ENCODE measurements around the gene ATP1B4. TPM values are rescaled to one million over a fixed set of nuclear protein-coding genes. Genes with fewer than 3 reads are reported as not detected.

The ATP1B4 gene
- total RNA-seq, 1 experiment from 2014 or later = not detected

GRCh38 chrX:120365320-120365719 is 3.4 kb downstream of the ATP1B4 start:
- peak; percentile 42 for TF ChIP-seq CTCF (IDR thresholded peaks at IDR 0.05; ENCODE audit: unreplicated experiment)
- intact Hi-C loops (cut with micrococcal nuclease) = loop anchor here (1.0 kb wide), 1 partner anchor 85 kb away; no protein-coding TSS in a partner anchor
- ChIA-PET CTCF (interaction anchor here (0.5 to 2.0 kb wide), 5 partner anchors 8 to 146 kb away, joined by 3 to 7 read pairs (median 4); no protein-coding TSS in a partner anchor), POLR2A (interaction anchor here (0.8 kb wide), 1 partner anchor 66 kb away, joined by 6 read pairs; no protein-coding TSS in a partner anchor)
- no peak overlapping the region for H3K27ac Mint-ChIP-seq (ENCODE audit: low read depth, unreplicated experiment)
- peaks cover 7% of the 10 kb centered on the region for H3K9me3 Mint-ChIP-seq (ENCODE audit: unreplicated experiment)
- peak; percentile 52 for DNase-seq (ENCODE audit: unreplicated experiment)
- BruUV-seq (replicated peaks) = no TSS peak
- peaks cover 1% of the 10 kb centered on the region for H3K36me3 Mint-ChIP-seq (ENCODE audit: insufficient read depth, unreplicated experiment)
- H3K27me3 Mint-ChIP-seq (ENCODE audit: insufficient read depth, unreplicated experiment) = peaks cover 25% of the 10 kb centered on the region
- no peaks in the 10 kb centered on the region for H3K4me1 Mint-ChIP-seq (ENCODE audit: insufficient read depth, unreplicated experiment)
- no peak overlapping the region for H3K4me3 Mint-ChIP-seq (ENCODE audit: unreplicated experiment)

GRCh38 chrX:120365968-120366367 is 4.1 kb downstream of the ATP1B4 start:
- no peak for TF ChIP-seq CTCF (IDR thresholded peaks at IDR 0.05; ENCODE audit: unreplicated experiment)
- no peak overlapping the region for H3K4me3 Mint-ChIP-seq (ENCODE audit: unreplicated experiment)
- no peak for DNase-seq (ENCODE audit: unreplicated experiment)
- no TSS peak for BruUV-seq (replicated peaks)
- ChIA-PET CTCF (interaction anchor here (0.6 to 2.0 kb wide), 4 partner anchors 10 to 100 kb away, joined by 3 to 6 read pairs (median 4); no protein-coding TSS in a partner anchor), POLR2A (interaction anchor here (0.8 kb wide), 1 partner anchor 65 kb away, joined by 6 read pairs; no protein-coding TSS in a partner anchor)
- H3K4me1 Mint-ChIP-seq (ENCODE audit: insufficient read depth, unreplicated experiment) = no peaks in the 10 kb centered on the region
- peaks cover 7% of the 10 kb centered on the region for H3K9me3 Mint-ChIP-seq (ENCODE audit: unreplicated experiment)
- H3K27ac Mint-ChIP-seq (ENCODE audit: low read depth, unreplicated experiment) = no peak overlapping the region
- intact Hi-C loops (cut with micrococcal nuclease) = loop anchor here (1.0 kb wide), 1 partner anchor 84 kb away; no protein-coding TSS in a partner anchor
- peaks cover 28% of the 10 kb centered on the region for H3K27me3 Mint-ChIP-seq (ENCODE audit: insufficient read depth, unreplicated experiment)
- no peaks in the 10 kb centered on the region for H3K36me3 Mint-ChIP-seq (ENCODE audit: insufficient read depth, unreplicated experiment)

GRCh38 chrX:120366794-120367193 is 4.9 kb downstream of the ATP1B4 start:
- Mint-ChIP-seq H3K27ac (ENCODE audit: low read depth, unreplicated experiment) (no peak overlapping the region), H3K9me3 (ENCODE audit: unreplicated experiment) (peaks cover 7% of the 10 kb centered on the region), H3K4me1 (ENCODE audit: insufficient read depth, unreplicated experiment) (no peaks in the 10 kb centered on the region), H3K36me3 (ENCODE audit: insufficient read depth, unreplicated experiment) (no peaks in the 10 kb centered on the region), H3K4me3 (ENCODE audit: unreplicated experiment) (no peak overlapping the region), H3K27me3 (ENCODE audit: insufficient read depth, unreplicated experiment) (peaks cover 36% of the 10 kb centered on the region)
- BruUV-seq (replicated peaks) = no TSS peak
- CTCF ChIA-PET = no interaction called here
- intact Hi-C loops (cut with micrococcal nuclease) = no loop called here
- POLR2A ChIA-PET = no interaction called here
- TF ChIP-seq CTCF (IDR thresholded peaks at IDR 0.05; ENCODE audit: unreplicated experiment) = no peak
- DNase-seq (ENCODE audit: unreplicated experiment) = no peak

- H3K9me3 Mint-ChIP-seq (ENCODE audit: unreplicated experiment) = peaks cover 7% of the 10 kb centered on the region
- POLR2A ChIA-PET = no interaction called here
- no TSS peak for BruUV-seq (replicated peaks)
These were observed 5.7 kb downstream of the ATP1B4 start for GRCh38 chrX:120367402-120368109.

More at GRCh38 chrX:120367402-120368109, 5.7 kb downstream of the ATP1B4 start:
- H3K4me1 Mint-ChIP-seq (ENCODE audit: insufficient read depth, unreplicated experiment) = no peaks in the 10 kb centered on the region
- H3K27ac Mint-ChIP-seq (ENCODE audit: low read depth, unreplicated experiment) = no peak overlapping the region
- DNase-seq (ENCODE audit: unreplicated experiment) = no peak
- H3K4me3 Mint-ChIP-seq (ENCODE audit: unreplicated experiment) = no peak overlapping the region
- CTCF ChIA-PET = no interaction called here
- TF ChIP-seq CTCF (IDR thresholded peaks at IDR 0.05; ENCODE audit: unreplicated experiment) = no peak
- peaks cover 44% of the 10 kb centered on the region for H3K27me3 Mint-ChIP-seq (ENCODE audit: insufficient read depth, unreplicated experiment)
- intact Hi-C loops (cut with micrococcal nuclease) = no loop called here
- H3K36me3 Mint-ChIP-seq (ENCODE audit: insufficient read depth, unreplicated experiment) = no peaks in the 10 kb centered on the region
